Measurements from ENCODE around the gene TNNT1. TPM values are rescaled to one million over a fixed set of nuclear protein-coding genes. Genes with fewer than 3 reads are reported as not detected.

Gene TNNT1
- total RNA-seq, 1 donor from 2014 or later: 48.9 TPM

GRCh38 chr19:55132453-55133129, 16.4 kb downstream of the TNNT1 start:
- no peak for DNase-seq (ENCODE audit: low spot score in 2 of 2, unreplicated experiment in 2 of 2)
- Mint-ChIP-seq H3K27ac (no peak overlapping the region), H3K27me3 (ENCODE audit: low read depth) (peaks cover 26% of the 10 kb centered on the region), H3K36me3 (no peaks in the 10 kb centered on the region), H3K4me1 (no peaks in the 10 kb centered on the region), H3K4me3 (no peak overlapping the region), H3K9me3 (no peaks in the 10 kb centered on the region)
- no peak for TF ChIP-seq CTCF (IDR thresholded peaks at IDR 0.05; ENCODE audit: unreplicated experiment)

GRCh38 chr19:55131421-55131820, 17.6 kb downstream of the TNNT1 start:
- no peaks in the 10 kb centered on the region for H3K4me1 Mint-ChIP-seq

GRCh38 chr19:55119053-55119452, 30.0 kb downstream of the TNNT1 start:
- Mint-ChIP-seq H3K4me3 (peak overlapping the region; percentile 93), H3K27ac (no peak overlapping the region), H3K9me3 (no peaks in the 10 kb centered on the region), H3K27me3 (ENCODE audit: low read depth) (peaks cover 31% of the 10 kb centered on the region), H3K4me1 (peaks cover 29% of the 10 kb centered on the region), H3K36me3 (no peaks in the 10 kb centered on the region)
- no peak for DNase-seq (ENCODE audit: low spot score in 2 of 2, unreplicated experiment in 2 of 2)
- no peak for TF ChIP-seq CTCF (IDR thresholded peaks at IDR 0.05; ENCODE audit: unreplicated experiment)

More at GRCh38 chr19:55131421-55131820, 17.6 kb downstream of the TNNT1 start:
- no peak overlapping the region for H3K27ac Mint-ChIP-seq
- DNase-seq (ENCODE audit: low spot score in 2 of 2, unreplicated experiment in 2 of 2): no peak
- H3K27me3 Mint-ChIP-seq (ENCODE audit: low read depth): peaks cover 38% of the 10 kb centered on the region
- no peaks in the 10 kb centered on the region for H3K9me3 Mint-ChIP-seq
- no peaks in the 10 kb centered on the region for H3K36me3 Mint-ChIP-seq
- no peak overlapping the region for H3K4me3 Mint-ChIP-seq
- TF ChIP-seq CTCF (IDR thresholded peaks at IDR 0.05; ENCODE audit: unreplicated experiment): no peak

- no peak for TF ChIP-seq CTCF (IDR thresholded peaks at IDR 0.05; ENCODE audit: unreplicated experiment)
- Mint-ChIP-seq H3K4me3 (peak overlapping the region; percentile 93), H3K9me3 (no peaks in the 10 kb centered on the region), H3K27ac (peak overlapping the region; percentile 98), H3K4me1 (peaks cover 33% of the 10 kb centered on the region), H3K36me3 (no peaks in the 10 kb centered on the region), H3K27me3 (ENCODE audit: low read depth) (peaks cover 26% of the 10 kb centered on the region)
- no peak for DNase-seq (ENCODE audit: low spot score in 2 of 2, unreplicated experiment in 2 of 2)
These were observed 30.5 kb downstream of the TNNT1 start for GRCh38 chr19:55118401-55118991.

- H3K9me3 Mint-ChIP-seq: no peaks in the 10 kb centered on the region
- peaks cover 19% of the 10 kb centered on the region for H3K27me3 Mint-ChIP-seq (ENCODE audit: low read depth)
- H3K4me1 Mint-ChIP-seq: peaks cover 35% of the 10 kb centered on the region
- no peak for TF ChIP-seq CTCF (IDR thresholded peaks at IDR 0.05; ENCODE audit: unreplicated experiment)
- peak; percentile 89 to 92 for DNase-seq (ENCODE audit: low spot score in 2 of 2, unreplicated experiment in 2 of 2)
- peak overlapping the region; percentile 98 for H3K27ac Mint-ChIP-seq
- peak overlapping the region; percentile 93 for H3K4me3 Mint-ChIP-seq
- H3K36me3 Mint-ChIP-seq: no peaks in the 10 kb centered on the region
These were observed 31.2 kb downstream of the TNNT1 start for GRCh38 chr19:55117663-55118391.

All from mesothelial cell of epicardium (in vitro differentiated cells).